ENCODE results near the gene PCDH17. TPM values are rescaled to one million over a fixed set of nuclear protein-coding genes. Genes with fewer than 3 reads are reported as not detected.

The PCDH17 gene
- total RNA-seq, 1 donor from 2014 or later = 51.8 TPM

GRCh38 chr13:57725480-57725879 lies 93.9 kb downstream of the PCDH17 start:
- Mint-ChIP-seq H3K27ac (ENCODE audit: unreplicated experiment) (no peak overlapping the region), H3K4me1 (ENCODE audit: low read depth, unreplicated experiment) (peaks cover 5% of the 10 kb centered on the region), H3K36me3 (ENCODE audit: unreplicated experiment) (peaks cover 8% of the 10 kb centered on the region), H3K4me3 (ENCODE audit: unreplicated experiment) (no peak overlapping the region), H3K9me3 (ENCODE audit: unreplicated experiment) (no peaks in the 10 kb centered on the region), H3K27me3 (ENCODE audit: unreplicated experiment) (no peaks in the 10 kb centered on the region)
- DNase-seq = no peak
- TF ChIP-seq CTCF (IDR thresholded peaks at IDR 0.05; ENCODE audit: partially characterized antibody, unreplicated experiment) = no peak

- no peak for TF ChIP-seq CTCF (IDR thresholded peaks at IDR 0.05; ENCODE audit: partially characterized antibody, unreplicated experiment)
- Mint-ChIP-seq H3K27ac (ENCODE audit: unreplicated experiment) (no peak overlapping the region), H3K4me3 (ENCODE audit: unreplicated experiment) (no peak overlapping the region), H3K9me3 (ENCODE audit: unreplicated experiment) (no peaks in the 10 kb centered on the region), H3K4me1 (ENCODE audit: low read depth, unreplicated experiment) (peaks cover 5% of the 10 kb centered on the region), H3K36me3 (ENCODE audit: unreplicated experiment) (peaks cover 8% of the 10 kb centered on the region), H3K27me3 (ENCODE audit: unreplicated experiment) (no peaks in the 10 kb centered on the region)
- no peak for DNase-seq
Observed at GRCh38 chr13:57726981-57727380, 95.4 kb downstream of the PCDH17 start.

GRCh38 chr13:57734306-57734705 lies 102.8 kb downstream of the PCDH17 start:
- Mint-ChIP-seq H3K27ac (ENCODE audit: unreplicated experiment) (no peak overlapping the region), H3K4me1 (ENCODE audit: low read depth, unreplicated experiment) (peaks cover under 1% of the 10 kb centered on the region), H3K27me3 (ENCODE audit: unreplicated experiment) (no peaks in the 10 kb centered on the region), H3K4me3 (ENCODE audit: unreplicated experiment) (no peak overlapping the region), H3K36me3 (ENCODE audit: unreplicated experiment) (no peaks in the 10 kb centered on the region), H3K9me3 (ENCODE audit: unreplicated experiment) (no peaks in the 10 kb centered on the region)
- no peak for TF ChIP-seq CTCF (IDR thresholded peaks at IDR 0.05; ENCODE audit: partially characterized antibody, unreplicated experiment)
- DNase-seq = no peak

DNA sequence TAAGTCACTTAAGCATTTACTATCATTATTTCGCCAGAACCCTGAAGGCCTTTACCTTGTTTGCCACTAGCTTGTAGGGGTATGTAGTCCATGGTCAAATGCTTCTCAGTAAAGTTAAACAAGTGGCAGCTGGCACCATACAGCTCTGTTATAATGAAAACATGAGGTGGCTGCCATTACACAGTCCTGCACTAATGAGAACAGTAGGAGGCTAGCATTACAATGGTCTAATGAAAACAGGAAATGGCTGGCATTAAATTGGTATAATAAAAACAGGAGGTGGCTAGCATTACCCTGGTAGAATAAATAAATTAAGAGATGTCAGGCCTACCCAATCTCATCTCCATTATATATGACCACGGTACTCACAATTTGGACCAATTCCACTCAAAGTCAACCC lies 107.5 kb downstream of the PCDH17 start:
- H3K27me3 Mint-ChIP-seq (ENCODE audit: unreplicated experiment) = no peaks in the 10 kb centered on the region
- H3K9me3 Mint-ChIP-seq (ENCODE audit: unreplicated experiment) = no peaks in the 10 kb centered on the region
- no peaks in the 10 kb centered on the region for H3K36me3 Mint-ChIP-seq (ENCODE audit: unreplicated experiment)
- TF ChIP-seq CTCF (IDR thresholded peaks at IDR 0.05; ENCODE audit: partially characterized antibody, unreplicated experiment) = no peak
- peaks cover 12% of the 10 kb centered on the region for H3K4me1 Mint-ChIP-seq (ENCODE audit: low read depth, unreplicated experiment)
- DNase-seq = no peak
- H3K27ac Mint-ChIP-seq (ENCODE audit: unreplicated experiment) = no peak overlapping the region
- H3K4me3 Mint-ChIP-seq (ENCODE audit: unreplicated experiment) = no peak overlapping the region

DNA sequence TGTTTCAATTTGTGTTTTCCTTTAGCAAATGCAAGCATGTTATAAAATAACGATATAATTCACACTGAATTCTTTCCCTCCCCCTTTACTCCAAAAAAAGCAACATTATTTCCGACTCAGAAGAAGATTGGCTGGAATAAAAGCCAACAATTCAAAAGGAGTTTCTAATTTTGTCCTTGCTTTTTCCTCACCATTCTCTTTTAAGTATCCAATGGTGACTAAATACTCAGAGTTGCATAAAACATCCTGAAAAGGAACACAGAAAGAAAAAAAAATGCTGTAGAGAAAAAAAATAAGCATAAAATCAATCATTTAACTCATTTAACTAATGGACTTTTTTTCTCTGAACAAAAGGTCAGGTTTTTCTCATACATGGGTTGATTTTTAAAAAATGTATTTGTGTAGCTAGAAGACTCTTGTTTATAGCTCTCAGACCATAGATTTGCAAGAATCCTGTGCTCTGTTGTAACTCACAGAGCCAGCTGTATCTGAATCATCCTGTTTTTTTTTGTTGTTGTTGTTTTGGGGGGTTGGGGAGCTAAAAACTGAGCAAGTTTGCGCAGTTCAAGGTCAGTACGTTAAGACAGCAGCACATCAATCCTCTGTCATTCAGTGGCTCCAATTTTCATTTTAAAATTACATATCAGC lies 108.1 kb downstream of the PCDH17 start:
- H3K4me3 Mint-ChIP-seq (ENCODE audit: unreplicated experiment) = no peak overlapping the region
- H3K9me3 Mint-ChIP-seq (ENCODE audit: unreplicated experiment) = no peaks in the 10 kb centered on the region
- H3K36me3 Mint-ChIP-seq (ENCODE audit: unreplicated experiment) = no peaks in the 10 kb centered on the region
- DNase-seq = no peak
- TF ChIP-seq CTCF (IDR thresholded peaks at IDR 0.05; ENCODE audit: partially characterized antibody, unreplicated experiment) = no peak
- H3K4me1 Mint-ChIP-seq (ENCODE audit: low read depth, unreplicated experiment) = peaks cover 12% of the 10 kb centered on the region
- no peak overlapping the region for H3K27ac Mint-ChIP-seq (ENCODE audit: unreplicated experiment)
- no peaks in the 10 kb centered on the region for H3K27me3 Mint-ChIP-seq (ENCODE audit: unreplicated experiment)
